ENCODE data around the gene ZNF776. TPM values are rescaled to one million over a fixed set of nuclear protein-coding genes. Genes with fewer than 3 reads are reported as not detected.
A peak's percentile ranks its signal among the peaks of the same experiment; 100 is the strongest.
"Not testable (repeated sequence)": the region's sequence is repeated elsewhere in the genome, so short reads cannot be mapped to it uniquely, and the experiment has no call there.

The ZNF776 gene
- 9.8 TPM for total RNA-seq
- long read RNA-seq, full-length matches to known transcripts, result 4 of 7 reads
- long read RNA-seq, partial matches to known transcripts, result 0 of 7 reads
- long read RNA-seq, other reads (novel, unspliced or antisense), result 3 of 7 reads

DNA sequence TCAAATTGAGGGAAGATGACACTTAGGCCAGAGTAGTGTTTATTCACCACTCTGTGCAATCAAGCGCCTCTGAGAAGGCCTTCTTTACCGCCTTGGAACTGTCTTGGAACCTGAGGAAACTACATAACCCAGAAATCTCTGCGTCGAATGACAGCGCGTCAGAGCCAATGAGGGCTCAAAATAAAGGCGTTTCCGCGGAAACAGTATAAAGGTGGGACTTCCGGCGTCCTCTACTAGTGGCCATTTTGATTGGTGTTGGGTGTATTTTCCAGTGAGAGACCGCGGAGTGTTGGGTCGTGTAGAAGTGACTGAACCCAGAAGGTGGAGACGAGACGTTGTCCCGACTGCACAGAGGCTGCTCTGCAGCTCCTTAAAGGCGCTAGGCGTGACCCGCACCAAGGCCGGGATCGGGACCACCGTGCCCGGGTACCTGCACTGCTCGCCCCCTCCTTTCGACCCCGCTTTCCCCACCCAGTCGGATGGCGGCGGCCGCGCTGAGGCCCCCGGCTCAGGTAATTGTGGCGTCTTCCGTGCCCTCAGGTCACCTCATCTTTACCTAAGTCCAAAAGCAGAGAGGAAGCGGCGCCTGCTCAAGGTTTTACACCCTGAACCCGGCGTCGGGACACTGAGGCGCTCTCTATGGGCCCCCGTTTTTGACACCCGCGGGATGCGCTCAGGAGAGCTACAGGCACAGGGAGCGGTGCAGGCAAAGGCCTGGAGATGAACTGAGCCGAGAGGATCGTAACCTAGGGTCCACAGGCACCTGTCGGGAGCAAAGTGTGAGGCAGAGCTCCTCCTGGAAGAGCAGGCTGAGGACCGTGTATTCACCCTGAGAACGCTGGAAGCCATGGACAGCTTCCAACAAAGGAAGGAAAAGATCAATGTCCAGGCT lies at the start of gene ZNF776:
Gene ZNF776, plus strand, starts transcription at position 236 of the 892 bp plus-strand sequence. Its CDS starts 244 bp downstream, at position 480.
- DNase-seq (peak; percentile 85), ATAC-seq (ENCODE audit: poor library complexity) (peak; percentile 98)
- intact Hi-C loops (cut with DNase I), result no loop called here

- DNase-seq, result no peak
- intact Hi-C loops (cut with DNase I), result no loop called here
- ATAC-seq (ENCODE audit: poor library complexity), result no peak
Measured at GRCh38 chr19:57701625-57702024, 45.0 kb upstream of the ZNF776 start.

GRCh38 chr19:57706346-57706745 lies 40.3 kb upstream of the ZNF776 start:
- no peak for DNase-seq
- ATAC-seq (ENCODE audit: poor library complexity), result no peak
- intact Hi-C loops (cut with DNase I), result no loop called here

DNA sequence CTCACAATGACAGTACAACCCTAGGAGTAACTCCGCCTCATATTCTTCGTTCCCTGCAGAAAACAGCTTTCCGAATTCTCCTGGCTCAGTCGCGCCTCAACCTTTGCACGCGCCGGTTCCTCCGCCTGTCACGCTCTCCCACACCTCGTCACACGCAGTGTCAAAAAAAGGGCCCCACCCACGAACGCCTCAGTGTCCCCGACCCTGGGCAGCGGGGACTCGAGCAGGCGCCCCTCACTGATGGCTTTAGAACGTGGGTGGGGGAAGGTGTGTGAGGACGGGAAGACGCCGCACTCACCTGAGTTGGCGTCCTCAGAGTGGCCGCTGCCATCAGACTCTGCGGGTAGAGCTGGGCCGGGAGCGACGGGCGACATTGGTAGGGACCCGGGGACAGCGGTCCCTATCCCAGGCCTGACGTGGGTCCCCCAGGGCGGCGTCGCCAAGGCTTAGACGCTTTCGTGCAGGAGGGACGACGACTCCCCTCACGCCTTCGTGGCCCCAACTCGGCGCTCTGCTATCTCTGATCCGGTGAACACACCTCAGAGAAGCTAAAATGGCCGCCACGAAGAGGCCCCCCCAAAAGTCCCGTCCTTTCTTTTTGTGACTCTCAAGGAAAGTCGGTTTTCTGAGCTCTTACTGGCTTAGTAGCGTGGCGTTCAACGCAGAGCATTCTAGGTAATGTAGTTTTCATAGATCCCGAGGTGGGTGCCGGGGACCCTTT lies 37.8 kb upstream of the ZNF776 start, which contains the start of gene ZNF154:
Gene ZNF154, minus strand, starts transcription at position 564 of the 721 bp plus-strand sequence. Its CDS starts 233 bp downstream, at position 331.
- ATAC-seq (ENCODE audit: poor library complexity) (peak; percentile 74), DNase-seq (peak; percentile 42)
- intact Hi-C loops (cut with DNase I), result no loop called here

GRCh38 chr19:57709616-57710015 lies 37.0 kb upstream of the ZNF776 start:
- no peak for DNase-seq
- intact Hi-C loops (cut with DNase I), result no loop called here
- ATAC-seq (ENCODE audit: poor library complexity), result no peak

DNA sequence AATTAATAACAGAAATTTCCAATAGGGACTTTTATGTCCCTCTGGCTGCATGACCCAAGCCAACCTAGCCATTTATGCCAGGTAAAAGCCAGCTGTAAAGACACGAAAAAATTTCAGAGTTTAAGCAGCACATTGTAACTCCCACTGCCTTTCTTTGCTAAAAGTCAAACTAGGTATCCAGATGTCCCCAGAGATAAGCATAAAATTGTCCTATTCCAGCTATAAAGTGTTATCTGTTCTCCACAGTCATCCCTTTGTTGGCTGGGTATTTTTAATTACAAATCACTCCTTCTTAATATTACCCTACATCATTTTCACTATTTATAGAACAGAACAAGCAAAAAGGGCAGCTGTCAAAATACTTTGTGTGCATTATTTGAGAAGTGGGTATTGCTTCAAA lies 34.4 kb upstream of the ZNF776 start:
- intact Hi-C loops (cut with DNase I), result no loop called here
- DNase-seq (no peak), ATAC-seq (ENCODE audit: poor library complexity) (no peak)

DNA sequence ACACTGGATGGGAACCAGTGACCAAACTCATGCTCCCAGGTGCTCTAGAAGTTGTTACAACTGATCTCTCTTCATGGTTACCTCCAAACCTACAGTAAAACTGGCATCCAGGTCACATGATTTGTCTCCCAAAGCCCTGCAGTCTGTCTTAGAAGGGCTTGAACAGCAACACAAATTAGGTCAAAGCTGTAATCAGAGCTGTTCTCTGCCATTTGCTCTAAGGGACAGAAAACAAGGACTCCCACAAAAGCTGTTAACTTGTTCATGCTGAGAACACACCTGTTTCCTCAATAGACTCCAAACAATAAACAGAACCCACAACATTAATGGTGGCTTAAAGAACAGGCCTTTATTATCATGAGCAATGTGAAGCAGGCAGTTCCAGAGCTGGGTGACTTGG lies 27.2 kb upstream of the ZNF776 start:
- no peak for ATAC-seq (ENCODE audit: poor library complexity)
- intact Hi-C loops (cut with DNase I), result no loop called here
- DNase-seq, result no peak

DNA sequence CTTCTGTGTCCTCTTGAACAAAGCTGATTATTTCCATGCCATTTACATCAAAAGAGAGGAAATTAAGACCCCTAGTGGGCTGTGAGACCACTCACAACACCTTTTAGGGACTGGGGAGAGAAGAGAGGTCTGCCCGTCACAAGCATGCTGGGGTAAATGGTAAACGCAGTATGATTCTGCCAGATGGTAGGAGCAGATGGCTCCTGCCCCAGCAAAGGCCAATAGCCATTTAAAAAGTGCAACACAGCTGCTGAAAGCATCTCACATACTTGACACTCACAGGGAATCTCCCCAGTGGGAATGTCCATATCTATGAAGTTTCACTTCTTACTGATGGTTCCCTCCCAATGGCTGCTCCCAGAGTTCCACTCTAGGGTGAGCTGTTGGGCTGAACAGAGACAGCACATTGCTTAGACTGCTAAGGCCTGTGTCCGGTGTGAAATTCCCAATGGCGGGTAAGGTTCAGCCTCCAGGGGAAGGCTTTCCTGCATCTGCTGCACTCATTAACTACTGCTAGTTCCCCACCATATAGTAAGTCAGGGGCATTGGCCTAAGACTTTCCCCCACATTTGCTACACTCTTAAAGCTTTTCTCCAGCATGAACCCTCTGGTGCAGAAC lies 26.6 kb upstream of the ZNF776 start:
- DNase-seq, result no peak
- ATAC-seq (ENCODE audit: poor library complexity), result no peak
- intact Hi-C loops (cut with DNase I), result no loop called here

DNA sequence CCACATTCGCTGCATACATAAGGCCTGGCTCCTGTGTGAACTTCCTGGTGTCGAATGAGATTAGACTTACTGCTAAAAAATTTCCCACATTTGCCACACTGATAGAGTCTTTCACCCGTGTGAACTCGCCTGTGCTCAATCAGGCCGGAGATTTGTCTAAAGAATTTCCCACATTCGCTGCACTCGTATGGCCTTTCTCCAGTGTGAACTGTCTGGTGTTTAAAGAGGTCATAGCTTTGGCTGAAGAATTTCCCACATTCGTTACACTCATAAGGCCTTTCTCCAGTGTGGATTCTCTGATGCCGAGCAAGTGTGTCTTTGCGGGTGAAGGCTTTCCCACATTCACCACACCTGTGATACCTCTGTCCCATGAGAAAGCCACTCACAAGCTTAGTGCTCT lies 25.7 kb upstream of the ZNF776 start:
- DNase-seq (no peak), ATAC-seq (ENCODE audit: poor library complexity) (no peak)
- intact Hi-C loops (cut with DNase I), result no loop called here

- ATAC-seq (ENCODE audit: poor library complexity) (peak; percentile 84), DNase-seq (peak; percentile 72)
- intact Hi-C loops (cut with DNase I), result loop anchor here (5.0 kb wide), 2 partner anchors 159 to 419 kb away; no protein-coding TSS in a partner anchor
Measured at GRCh38 chr19:57738320-57738719, 8.3 kb upstream of the ZNF776 start.

DNA sequence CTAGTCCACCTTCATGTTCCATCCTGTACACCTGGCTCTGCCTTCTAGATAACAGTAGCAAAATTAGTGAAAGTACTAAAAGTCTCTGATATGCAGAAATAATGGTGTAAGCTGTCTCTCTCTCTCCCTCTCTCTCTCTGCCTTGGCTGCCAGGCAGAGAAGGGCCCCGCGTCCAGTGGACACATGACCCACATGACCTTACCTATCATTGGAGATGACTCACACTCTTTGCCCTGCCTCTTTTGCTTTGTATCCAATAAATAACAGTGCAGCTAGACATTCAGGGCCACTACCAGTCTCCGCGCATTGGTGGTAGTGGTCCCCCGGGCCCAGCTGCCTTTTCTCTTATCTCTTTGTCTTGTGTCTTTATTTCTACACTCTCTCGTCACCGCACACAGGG lies 7.8 kb upstream of the ZNF776 start:
- intact Hi-C loops (cut with DNase I), result loop anchor here (5.0 kb wide), 2 partner anchors 159 to 419 kb away; no protein-coding TSS in a partner anchor
- not testable (repeated sequence) for ATAC-seq (ENCODE audit: poor library complexity); DNase-seq

GRCh38 chr19:57747472-57747807 lies 825 bp downstream of the ZNF776 start:
- peak; percentile 11 for ATAC-seq (ENCODE audit: poor library complexity)
- intact Hi-C loops (cut with DNase I), result no loop called here
- DNase-seq, result no peak

DNA sequence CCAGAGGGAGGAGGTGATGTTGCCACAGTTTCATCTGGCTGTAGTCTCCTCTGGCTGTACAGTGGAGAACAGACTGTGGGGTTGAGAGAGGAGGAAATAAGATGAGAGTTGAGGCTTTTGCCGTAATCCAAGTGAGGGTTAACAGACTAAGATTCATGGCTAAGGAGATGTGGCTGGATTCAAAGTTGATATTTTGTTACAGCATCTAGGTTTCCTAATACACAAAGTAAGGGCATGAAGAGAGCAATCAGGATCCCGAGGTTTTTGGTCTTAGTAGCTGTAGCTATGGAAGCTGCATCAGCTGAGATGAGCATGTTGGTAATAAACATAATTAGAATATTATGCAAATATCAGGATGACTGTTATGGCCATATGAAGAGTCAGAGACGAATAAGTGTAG lies 1.4 kb downstream of the ZNF776 start:
- no peak for DNase-seq
- intact Hi-C loops (cut with DNase I), result no loop called here
- ATAC-seq (ENCODE audit: poor library complexity), result no peak

DNA sequence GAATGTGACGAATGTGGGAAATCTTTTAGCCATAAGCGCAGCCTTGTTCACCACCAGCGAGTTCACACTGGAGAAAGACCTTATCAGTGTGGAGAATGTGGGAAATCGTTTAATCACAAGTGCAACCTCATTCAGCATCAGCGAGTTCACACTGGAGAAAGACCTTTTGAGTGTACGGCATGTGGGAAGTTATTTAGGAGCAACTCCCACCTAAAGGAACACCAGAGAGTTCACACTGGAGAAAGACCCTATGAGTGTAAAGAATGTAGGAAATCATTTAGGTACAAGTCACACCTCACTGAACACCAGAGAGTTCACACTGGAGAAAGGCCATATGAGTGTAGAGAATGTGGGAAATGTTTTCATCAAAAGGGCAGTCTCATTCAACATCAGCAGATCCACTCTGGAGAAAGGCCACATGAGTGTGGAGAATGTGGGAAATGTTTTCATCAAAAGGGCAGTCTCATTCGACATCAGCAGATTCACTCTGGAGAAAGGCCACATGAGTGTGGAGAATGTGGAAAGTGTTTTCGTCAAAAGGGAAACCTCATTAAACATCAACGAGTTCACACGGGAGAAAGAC lies 7.6 kb downstream of the ZNF776 start:
- DNase-seq (no peak), ATAC-seq (ENCODE audit: poor library complexity) (no peak)
- intact Hi-C loops (cut with DNase I), result no loop called here

GRCh38 chr19:57755031-57755430 lies 8.4 kb downstream of the ZNF776 start:
- ATAC-seq (ENCODE audit: poor library complexity), result no peak
- intact Hi-C loops (cut with DNase I), result no loop called here
- DNase-seq, result no peak

GRCh38 chr19:57757941-57758340 lies 11.3 kb downstream of the ZNF776 start:
- no peak for ATAC-seq (ENCODE audit: poor library complexity)
- DNase-seq, result no peak
- intact Hi-C loops (cut with DNase I), result no loop called here

- DNase-seq, result no peak
- no peak for ATAC-seq (ENCODE audit: poor library complexity)
- intact Hi-C loops (cut with DNase I), result no loop called here
Measured at GRCh38 chr19:57759096-57759495, 12.5 kb downstream of the ZNF776 start.

DNA sequence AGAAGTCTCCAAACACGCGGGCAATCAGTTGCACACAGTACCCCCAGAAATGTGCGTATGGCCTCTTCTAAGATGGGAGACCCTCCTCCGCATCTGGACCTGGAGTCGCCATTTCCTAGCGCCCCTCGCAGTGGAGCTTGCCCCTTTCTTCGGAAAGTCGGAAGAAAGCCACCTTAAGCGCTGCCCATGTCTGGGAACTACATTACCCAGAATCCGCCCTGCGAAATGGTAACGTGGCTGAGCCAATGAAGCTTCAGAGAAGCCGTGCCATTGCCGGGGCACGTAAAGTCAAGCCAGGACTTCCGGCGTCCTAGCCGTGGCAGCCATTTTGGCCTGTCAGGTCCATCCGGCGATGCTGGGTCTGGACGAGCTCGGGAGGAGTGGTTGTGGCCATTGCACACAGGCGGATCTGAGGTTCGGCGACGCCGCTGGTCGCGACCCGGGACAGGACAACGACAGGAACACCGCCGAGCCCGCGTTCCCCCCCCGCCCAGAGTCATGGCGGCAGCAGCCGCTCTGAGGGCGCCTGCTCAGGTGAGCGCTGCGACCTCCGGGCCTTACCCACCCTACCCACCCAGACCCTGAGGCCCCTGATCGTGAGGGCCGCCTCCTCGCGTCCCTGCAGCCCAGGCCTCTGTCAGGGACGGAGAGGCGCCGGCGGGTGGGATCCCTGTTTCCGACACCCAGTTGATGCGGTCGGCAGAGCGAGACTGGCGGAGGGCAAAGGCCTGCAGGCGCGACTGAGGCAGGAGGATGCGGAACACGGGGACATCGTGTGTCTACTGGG lies 22.9 kb downstream of the ZNF776 start, which contains the start of gene ZNF586:
Gene ZNF586, plus strand, starts transcription at position 332 of the 787 bp plus-strand sequence. Its CDS starts 167 bp downstream, at position 499.
- ATAC-seq (ENCODE audit: poor library complexity) (peak; percentile 99), DNase-seq (peak; percentile 93)
- intact Hi-C loops (cut with DNase I), result no loop called here

Measured in Right ventricle myocardium superior (tissue), 1 donor.